ENCODE measurements around the gene PYCARD. TPM values are rescaled to one million over a fixed set of nuclear protein-coding genes. Genes with fewer than 3 reads are reported as not detected.

Gene PYCARD
- total and polyA plus RNA-seq, 3 donors from 2014 or later, result 2.6 to 11.1 (median 8.7) TPM

- intact Hi-C loops (cut with DNase I; ENCODE audit: low total_unique reads), result no loop called here
- Histone ChIP-seq H3K27me3 (no peaks in the 10 kb centered on the region), H3K4me3 (peak within 1 kb of the TSS; percentile 13 to 54), H3K9me3 (no peaks in the 10 kb centered on the region), H3K36me3 (ENCODE audit: low read depth, missing control alignments) (no peaks in the 10 kb centered on the region), H3K27ac (no peak within 1 kb of the TSS), H3K4me1 (peaks cover 16% of the 10 kb centered on the region)
- 64% methylated on average over 11 to 24 of the region's 25 CpGs for WGBS, 2 donors
- no peak for DNase-seq
- TF ChIP-seq CTCF (IDR thresholded peaks at IDR 0.05), result no peak
- no peak for TF ChIP-seq POLR2A (IDR thresholded peaks at IDR 0.05)
Measured at GRCh38 chr16:31213877-31214707, 11.5 kb upstream of the PYCARD start, which contains the start of gene TRIM72. TSS of gene TRIM72 (plus strand) at chr16:31214119. CDS start at chr16:31214739, 620 bp downstream.

- no peaks in the 10 kb centered on the region for H3K27me3 ChIP-seq
- no peak for DNase-seq
- intact Hi-C loops (cut with DNase I; ENCODE audit: low total_unique reads), result no loop called here
Measured at GRCh38 chr16:31213342-31213741, 10.8 kb upstream of the PYCARD start.

GRCh38 chr16:31206776-31207175 is 4.2 kb upstream of the PYCARD start:
- no peak for TF ChIP-seq CTCF (IDR thresholded peaks at IDR 0.05)
- no peak for TF ChIP-seq POLR2A (IDR thresholded peaks at IDR 0.05)
- no peak overlapping the region for H3K4me3 ChIP-seq

More at GRCh38 chr16:31213342-31213741, 10.8 kb upstream of the PYCARD start:
- Histone ChIP-seq H3K36me3 (ENCODE audit: low read depth, missing control alignments) (no peaks in the 10 kb centered on the region), H3K4me3 (no peak overlapping the region), H3K9me3 (no peaks in the 10 kb centered on the region), H3K4me1 (peaks cover 16% of the 10 kb centered on the region), H3K27ac (no peak overlapping the region)
- TF ChIP-seq POLR2A (IDR thresholded peaks at IDR 0.05) (no peak), CTCF (IDR thresholded peaks at IDR 0.05) (no peak)
- WGBS, 2 donors, result 92 to 93% methylated on average over 1 of the region's 1 CpG

DNA sequence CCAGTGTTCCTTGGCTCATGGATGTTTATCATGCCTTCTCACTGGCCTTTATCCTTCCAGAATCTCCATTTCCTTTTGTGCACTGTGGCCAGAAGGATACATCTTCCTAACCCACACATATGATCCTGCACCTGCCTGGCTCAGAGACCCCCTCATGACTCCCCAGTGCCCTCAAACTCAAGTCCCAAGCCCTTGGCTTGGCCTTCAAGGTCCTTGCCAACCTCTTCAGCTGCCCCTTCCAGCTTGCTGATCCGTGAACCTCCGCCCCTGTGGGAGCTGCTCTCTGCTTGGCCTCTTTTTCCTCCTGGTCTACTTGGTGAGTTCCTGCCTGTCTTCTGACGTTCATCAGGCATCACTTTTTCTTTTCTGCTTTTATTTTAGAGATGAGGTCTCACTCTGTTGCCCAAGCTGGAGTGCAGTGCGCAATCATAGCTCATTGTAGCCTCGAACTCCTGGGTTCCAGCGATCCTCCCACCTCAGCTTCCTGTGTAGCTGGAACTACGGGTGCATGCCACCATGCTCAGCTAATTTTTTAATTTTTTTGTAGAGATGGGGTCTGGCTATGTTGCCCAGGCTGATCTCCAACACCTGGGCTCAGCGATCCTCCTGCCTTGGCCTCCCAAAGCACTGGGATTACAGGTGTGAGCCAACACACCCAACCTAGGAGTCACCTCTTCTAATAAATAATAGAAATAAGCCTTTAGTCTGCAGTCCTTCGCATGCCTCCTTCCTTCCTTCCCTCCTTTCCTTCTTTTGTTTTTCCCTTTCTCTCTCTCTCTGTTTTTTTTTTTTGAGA is 2.5 kb upstream of the PYCARD start:
- Histone ChIP-seq H3K4me3 (no peak overlapping the region), H3K9me3 (no peaks in the 10 kb centered on the region), H3K27ac (no peak overlapping the region), H3K27me3 (no peaks in the 10 kb centered on the region), H3K36me3 (ENCODE audit: low read depth, missing control alignments) (no peaks in the 10 kb centered on the region), H3K4me1 (peaks cover 17% of the 10 kb centered on the region)
- TF ChIP-seq POLR2A (IDR thresholded peaks at IDR 0.05) (no peak), CTCF (IDR thresholded peaks at IDR 0.05) (no peak)
- intact Hi-C loops (cut with DNase I; ENCODE audit: low total_unique reads), result no loop called here
- no peak for DNase-seq
- WGBS, 2 donors, result 92% methylated on average over 8 to 9 of the region's 9 CpGs

More at GRCh38 chr16:31206776-31207175, 4.2 kb upstream of the PYCARD start:
- Histone ChIP-seq H3K9me3 (no peaks in the 10 kb centered on the region), H3K4me1 (peaks cover 6% of the 10 kb centered on the region), H3K27me3 (no peaks in the 10 kb centered on the region), H3K27ac (no peak overlapping the region), H3K36me3 (ENCODE audit: low read depth, missing control alignments) (no peaks in the 10 kb centered on the region)
- 36 to 60% methylated on average over 6 of the region's 6 CpGs for WGBS, 2 donors
- peak; percentile 66 for DNase-seq
- intact Hi-C loops (cut with DNase I; ENCODE audit: low total_unique reads), result no loop called here

All from testis (tissue), 3 donors.